Adrenal gland (tissue), 5 donors: ENCODE data around the gene YWHAB.

Experiments used
- CTCF ChIP-seq, 6 experiments: fragments of 450-650 bp in 4 of 6; fragments of 200-600 bp in 2 of 6; sonication (generic) in 1 of 6; IDR thresholded peaks; 1 replicate in 5 of 6; 2 replicates in 1 of 6; pipeline versions ENCODE4 v1.5.1 to v1.8.0; 2016 to 2021; ENCODE audit warnings: antibody characterized with exemption in 6 of 6, mild to moderate bottlenecking in 2 of 6, moderate library complexity in 1 of 6
- POLR2A ChIP-seq, 2 donors: fragments of 450-650 bp; IDR thresholded peaks; one replicate each; pipeline ENCODE4 v1.6.1; 2017; ENCODE audit warnings: antibody characterized with exemption in 2 of 2, mild to moderate bottlenecking in 2 of 2, moderate library complexity in 1 of 2
- donor health status: DM: no; HTN: no; CAD: no.

GRCh38 chr20:44866703-44867335 is 18.7 kb upstream of the YWHAB start:
- TF ChIP-seq CTCF (IDR thresholded peaks at IDR 0.05) (no peak), POLR2A (IDR thresholded peaks at IDR 0.05) (no peak)
